Measurements from ENCODE around the gene LDLRAD3.

The LDLRAD3 gene

GRCh38 chr11:36139767-36140166, 195.9 kb downstream of the LDLRAD3 start:
- no peak overlapping the region for H3K4me2 ChIP-seq (ENCODE audit: low read depth, low read length, poor library complexity, severe bottlenecking)
- no peaks in the 10 kb centered on the region for H3K9me2 ChIP-seq (replicated peaks; ENCODE audit: low read depth, low read length)
- no peaks in the 10 kb centered on the region for H3K27me3 ChIP-seq (ENCODE audit: insufficient read depth, low read length, poor library complexity, severe bottlenecking)
- H3K79me2 ChIP-seq (ENCODE audit: insufficient read depth, low read length): no peaks in the 10 kb centered on the region
- no peak overlapping the region for H2AFZ ChIP-seq (ENCODE audit: low read length)
- no peak overlapping the region for H3K4me3 ChIP-seq (ENCODE audit: low read length, poor library complexity, severe bottlenecking)
- no peaks in the 10 kb centered on the region for H3K4me1 ChIP-seq (ENCODE audit: insufficient read depth, low read length, poor library complexity, severe bottlenecking)
- TF ChIP-seq EZH2phosphoT487 (IDR thresholded peaks at IDR 0.05; ENCODE audit: borderline replicate concordance) (no peak), CTCF (conservative IDR thresholded peaks at IDR 0.05; ENCODE audit: low read length) (no peak)
- no peaks in the 10 kb centered on the region for H4K20me1 ChIP-seq (ENCODE audit: insufficient read depth, low read length, poor library complexity, severe bottlenecking)
- H3F3A ChIP-seq (ENCODE audit: low read depth): no peaks in the 10 kb centered on the region
- H3K9ac ChIP-seq (ENCODE audit: low read depth, low read length, poor library complexity, severe bottlenecking): no peak overlapping the region
- H3K36me3 ChIP-seq (ENCODE audit: insufficient read depth, low read length): no peaks in the 10 kb centered on the region
- H3K9me3 ChIP-seq (ENCODE audit: insufficient read depth, low read depth, low read length): no peaks in the 10 kb centered on the region

DNA sequence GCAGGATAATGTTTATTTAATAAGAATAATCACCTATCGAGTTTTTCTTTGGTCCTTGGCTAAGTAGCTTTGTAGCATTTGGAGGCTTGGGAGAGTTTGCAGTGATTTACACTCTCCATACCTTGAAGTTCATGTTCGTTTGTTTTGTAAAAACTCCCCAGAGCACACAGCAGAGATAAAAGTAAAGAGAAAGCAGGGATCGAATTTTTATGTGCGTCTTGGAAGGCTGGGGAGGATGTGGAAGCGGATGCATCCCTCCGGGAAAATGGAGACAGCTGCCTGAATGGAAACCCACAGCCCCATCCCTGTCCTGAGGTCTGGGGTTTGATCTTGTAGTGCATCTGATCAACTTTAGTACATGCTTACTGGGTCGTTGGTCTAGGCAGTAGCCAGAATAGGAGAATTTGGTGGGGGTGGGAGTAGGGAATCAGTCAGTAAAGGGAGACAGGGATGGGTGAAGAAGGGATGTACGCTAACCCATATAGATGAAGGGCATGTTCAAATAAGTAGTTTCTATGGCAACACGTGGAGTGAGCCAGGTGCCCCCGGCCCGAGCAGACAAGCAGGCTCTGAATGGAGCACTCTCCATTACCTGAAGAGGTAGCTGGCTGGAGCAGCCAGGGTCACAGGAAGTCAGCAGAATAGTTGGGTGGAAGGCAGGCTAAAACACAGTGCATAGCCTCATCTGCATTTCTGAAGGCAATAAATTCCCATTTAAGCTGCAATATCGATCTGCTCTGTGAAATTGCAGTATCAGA, 197.5 kb downstream of the LDLRAD3 start:
- Histone ChIP-seq H3K79me2 (ENCODE audit: insufficient read depth, low read length) (no peaks in the 10 kb centered on the region), H2AFZ (ENCODE audit: low read length) (no peak overlapping the region), H3K36me3 (ENCODE audit: insufficient read depth, low read length) (no peaks in the 10 kb centered on the region), H3F3A (ENCODE audit: low read depth) (no peaks in the 10 kb centered on the region), H3K4me2 (ENCODE audit: low read depth, low read length, poor library complexity, severe bottlenecking) (no peak overlapping the region), H3K9me3 (ENCODE audit: insufficient read depth, low read depth, low read length) (no peaks in the 10 kb centered on the region), H3K9ac (ENCODE audit: low read depth, low read length, poor library complexity, severe bottlenecking) (no peak overlapping the region), H3K4me1 (ENCODE audit: insufficient read depth, low read length, poor library complexity, severe bottlenecking) (no peaks in the 10 kb centered on the region), H3K4me3 (ENCODE audit: low read length, poor library complexity, severe bottlenecking) (no peak overlapping the region), H3K27me3 (ENCODE audit: insufficient read depth, low read length, poor library complexity, severe bottlenecking) (no peaks in the 10 kb centered on the region), H4K20me1 (ENCODE audit: insufficient read depth, low read length, poor library complexity, severe bottlenecking) (no peaks in the 10 kb centered on the region), H3K9me2 (replicated peaks; ENCODE audit: low read depth, low read length) (no peaks in the 10 kb centered on the region)
- TF ChIP-seq EZH2phosphoT487 (IDR thresholded peaks at IDR 0.05; ENCODE audit: borderline replicate concordance) (no peak), CTCF (conservative IDR thresholded peaks at IDR 0.05; ENCODE audit: low read length) (no peak)

- H3F3A ChIP-seq (ENCODE audit: low read depth): no peaks in the 10 kb centered on the region
- H3K9ac ChIP-seq (ENCODE audit: low read depth, low read length, poor library complexity, severe bottlenecking): no peak overlapping the region
- TF ChIP-seq EZH2phosphoT487 (IDR thresholded peaks at IDR 0.05; ENCODE audit: borderline replicate concordance): no peak
- TF ChIP-seq CTCF (conservative IDR thresholded peaks at IDR 0.05; ENCODE audit: low read length): no peak
- no peak overlapping the region for H3K4me2 ChIP-seq (ENCODE audit: low read depth, low read length, poor library complexity, severe bottlenecking)
- H3K4me1 ChIP-seq (ENCODE audit: insufficient read depth, low read length, poor library complexity, severe bottlenecking): no peaks in the 10 kb centered on the region
- H3K79me2 ChIP-seq (ENCODE audit: insufficient read depth, low read length): no peaks in the 10 kb centered on the region
- H3K9me2 ChIP-seq (replicated peaks; ENCODE audit: low read depth, low read length): no peaks in the 10 kb centered on the region
- no peak overlapping the region for H2AFZ ChIP-seq (ENCODE audit: low read length)
- H3K36me3 ChIP-seq (ENCODE audit: insufficient read depth, low read length): no peaks in the 10 kb centered on the region
- H4K20me1 ChIP-seq (ENCODE audit: insufficient read depth, low read length, poor library complexity, severe bottlenecking): no peaks in the 10 kb centered on the region
- H3K9me3 ChIP-seq (ENCODE audit: insufficient read depth, low read depth, low read length): no peaks in the 10 kb centered on the region
- no peak overlapping the region for H3K4me3 ChIP-seq (ENCODE audit: low read length, poor library complexity, severe bottlenecking)
- no peaks in the 10 kb centered on the region for H3K27me3 ChIP-seq (ENCODE audit: insufficient read depth, low read length, poor library complexity, severe bottlenecking)
Observed at GRCh38 chr11:36141956-36142355, 198.1 kb downstream of the LDLRAD3 start.

Measured in Loucy (cell line).